DMS153 treated with DMSO at 0.1 percent for 48 hours (cell line): ENCODE results near the gene GRM3.

ENCODE experiments used
- DNase-seq: peaks from one replicate; lab custom pipeline; 2025; ENCODE audit not compliant: unreplicated experiment; lab: John Stamatoyannopoulos, UW

The GRM3 gene

GRCh38 chr7:86689363-86689762 is 45.7 kb downstream of the GRM3 start:
- no peak for DNase-seq

DNA sequence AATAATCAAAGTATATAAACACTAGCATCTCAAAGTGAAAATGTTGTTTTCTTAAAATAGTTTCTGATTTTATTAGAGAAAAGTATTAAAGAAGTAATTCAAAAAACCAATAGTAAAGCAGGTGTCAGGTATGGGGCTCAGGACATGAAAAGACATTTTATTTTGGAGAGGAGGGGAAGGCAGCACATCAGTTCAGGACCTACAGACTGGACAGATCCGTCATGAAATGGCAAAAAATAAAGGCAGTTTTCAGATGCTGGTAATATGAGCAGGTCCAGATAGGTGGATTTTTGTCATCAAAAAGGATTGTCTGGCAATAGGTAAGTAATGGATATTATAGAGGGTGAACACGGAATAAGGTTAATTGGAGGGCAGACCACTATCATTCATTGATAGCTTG is 49.0 kb downstream of the GRM3 start:
- no peak for DNase-seq

DNA sequence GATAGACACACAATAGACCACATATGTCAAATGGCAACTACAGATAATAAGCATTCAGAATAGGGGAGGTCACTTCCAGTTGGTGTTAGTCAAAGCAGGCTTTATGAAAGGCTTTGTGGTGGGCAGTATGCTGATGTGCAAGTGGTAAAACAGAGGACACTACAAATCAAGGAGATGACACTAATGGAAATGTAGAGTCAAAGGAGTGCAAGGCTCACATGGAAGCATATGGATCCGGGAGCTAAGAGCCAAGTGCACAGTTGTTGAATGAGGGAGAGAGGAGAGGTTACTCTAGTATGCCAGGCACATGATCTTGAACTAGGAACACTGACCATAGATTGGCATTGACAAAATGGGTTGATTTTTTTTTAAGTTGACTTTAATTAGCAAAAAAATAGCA is 62.7 kb downstream of the GRM3 start:
- DNase-seq = no peak

DNA sequence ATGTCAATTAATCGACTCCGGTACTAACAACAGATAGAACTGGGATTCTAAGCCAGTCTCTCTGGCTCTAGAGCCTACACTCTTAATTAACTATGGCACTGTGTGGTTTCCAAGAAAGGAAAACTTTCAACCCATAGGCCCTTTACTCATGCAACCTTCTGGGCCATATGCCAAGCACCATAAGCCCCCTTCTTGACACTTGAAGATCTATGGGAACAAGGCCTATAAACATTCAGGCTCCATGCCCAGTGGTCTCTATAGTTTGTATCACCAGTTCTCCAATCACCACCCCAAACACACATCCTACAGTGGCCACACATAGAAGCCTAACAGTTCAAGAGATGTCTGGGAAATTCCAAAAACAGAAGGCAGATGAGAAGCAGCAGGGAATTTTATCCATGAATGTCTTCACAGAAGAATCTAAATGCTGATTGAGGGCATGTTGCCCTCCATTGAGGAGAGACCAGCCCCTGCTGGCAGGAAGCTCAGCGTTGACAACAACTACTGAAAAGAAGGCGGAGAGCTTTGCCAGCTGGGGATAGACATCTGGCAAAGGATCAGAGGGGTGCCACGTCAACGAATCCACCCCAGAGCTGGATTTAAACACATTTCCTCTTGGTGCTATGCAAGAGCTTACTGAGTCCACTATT is 64.4 kb downstream of the GRM3 start:
- DNase-seq = peak; percentile 46

GRCh38 chr7:86720306-86720705 is 76.6 kb downstream of the GRM3 start:
- no peak for DNase-seq

- DNase-seq = no peak
These were observed 90.1 kb downstream of the GRM3 start for GRCh38 chr7:86733783-86734182.

DNA sequence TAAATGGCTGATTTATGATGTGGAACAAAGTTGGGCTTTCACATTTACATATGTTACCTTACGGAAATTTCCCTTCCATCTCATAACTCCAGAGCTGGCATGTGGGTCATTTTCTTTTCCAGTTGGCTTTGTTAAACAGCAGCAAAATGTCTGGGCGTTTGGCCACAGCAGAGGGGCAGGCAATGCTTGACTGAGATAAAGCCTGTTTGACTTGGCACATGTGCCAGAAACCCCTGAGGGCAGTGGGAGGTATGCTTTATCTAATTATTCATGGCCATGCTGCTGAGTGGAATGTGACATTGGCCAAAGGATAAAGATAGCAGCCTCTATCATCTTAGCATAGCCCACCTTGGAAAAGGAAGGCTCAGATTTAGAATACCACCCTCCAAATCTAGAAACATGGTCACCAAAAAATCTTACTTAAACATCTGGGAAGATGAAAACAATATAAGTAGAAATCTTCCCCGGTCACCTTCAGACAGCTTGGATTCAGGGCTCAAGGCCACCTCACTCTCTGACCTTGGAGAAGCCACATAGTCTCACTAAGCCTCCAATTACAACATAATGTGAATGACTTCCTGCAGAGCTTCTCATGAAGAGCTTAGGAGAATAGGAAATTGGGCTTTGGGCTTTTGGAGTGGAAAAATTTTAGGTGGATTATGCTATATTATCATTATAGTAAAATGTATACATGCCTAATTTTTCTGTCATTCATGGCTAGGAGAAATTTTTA is 101.5 kb downstream of the GRM3 start:
- no peak for DNase-seq

DNA sequence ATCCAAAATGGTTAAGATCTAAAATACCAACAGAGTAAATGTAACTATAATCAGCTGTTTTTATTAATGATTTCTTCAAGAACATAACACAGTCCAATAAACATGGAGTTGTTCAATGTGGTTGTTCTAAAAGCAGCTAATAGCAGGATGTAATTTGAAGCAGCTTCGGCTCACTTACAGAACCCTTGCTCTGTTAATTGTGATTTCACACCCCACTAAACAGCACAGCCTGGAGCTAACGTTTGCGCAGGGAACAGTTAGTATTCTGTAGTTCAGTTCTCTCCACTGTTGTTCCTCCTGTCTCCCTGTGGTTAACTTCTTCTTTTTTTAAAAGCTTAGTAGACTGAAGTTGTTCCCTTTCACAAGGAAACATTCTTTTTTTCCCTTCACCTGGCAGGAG is 104.0 kb downstream of the GRM3 start:
- DNase-seq = no peak

DNA sequence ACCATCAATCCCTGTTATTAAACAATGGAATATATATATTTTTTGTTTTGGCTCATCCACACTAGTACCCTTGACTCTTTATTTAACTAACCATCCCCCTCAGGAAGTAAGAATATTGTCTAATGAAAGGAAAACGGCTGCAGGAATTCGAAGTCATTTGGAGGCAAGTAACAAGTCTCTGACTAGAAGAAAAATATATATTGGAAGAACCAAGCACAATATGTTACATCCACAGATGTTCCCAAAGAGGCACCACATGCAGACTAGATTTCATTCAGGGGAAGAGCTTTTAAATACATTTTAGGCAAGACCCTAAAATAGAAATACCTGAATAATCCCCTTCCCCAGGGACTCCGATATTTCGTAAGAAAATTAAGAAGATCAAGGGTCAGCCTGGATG is 104.5 kb downstream of the GRM3 start:
- no peak for DNase-seq

DNA sequence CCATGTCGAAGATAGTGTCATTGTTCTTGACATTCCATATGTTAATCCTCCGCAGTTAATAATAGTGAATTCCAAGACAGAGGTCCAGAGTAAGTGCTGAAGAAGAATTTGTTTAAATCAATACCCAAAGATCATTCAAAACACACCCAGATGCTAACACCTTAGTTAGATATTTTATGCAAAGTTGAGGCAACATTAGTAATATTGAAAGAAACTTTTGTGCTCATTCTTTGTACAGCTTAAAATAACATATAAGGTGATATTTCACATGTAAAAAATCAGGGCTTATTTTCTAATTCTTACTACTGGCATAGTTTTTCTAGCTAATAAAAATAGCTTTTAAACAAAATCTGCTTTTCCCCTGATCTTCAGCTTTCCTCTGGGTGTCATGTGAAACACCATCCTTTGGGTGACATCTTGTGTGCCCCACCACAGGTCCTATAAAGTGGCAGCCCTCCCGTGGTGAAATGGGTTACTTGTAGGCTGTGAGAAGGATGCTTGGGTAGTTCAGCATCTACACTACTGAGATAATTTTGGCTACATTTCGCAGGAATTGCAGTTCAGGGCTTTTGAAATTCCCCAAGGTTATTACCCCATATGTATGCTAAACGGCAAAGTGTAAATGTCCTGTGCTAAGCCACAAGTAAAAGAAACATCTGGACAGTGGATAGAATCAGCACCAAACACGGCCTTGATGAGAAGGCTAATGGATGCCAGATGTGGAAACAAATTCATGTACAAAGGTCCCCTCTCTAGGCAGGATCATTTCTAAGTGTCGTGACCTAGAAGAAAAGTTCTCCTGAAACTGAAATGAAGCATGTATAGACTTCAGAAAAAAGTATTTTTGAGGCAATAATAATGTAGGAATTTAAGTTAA is 105.4 kb downstream of the GRM3 start:
- no peak for DNase-seq

DNA sequence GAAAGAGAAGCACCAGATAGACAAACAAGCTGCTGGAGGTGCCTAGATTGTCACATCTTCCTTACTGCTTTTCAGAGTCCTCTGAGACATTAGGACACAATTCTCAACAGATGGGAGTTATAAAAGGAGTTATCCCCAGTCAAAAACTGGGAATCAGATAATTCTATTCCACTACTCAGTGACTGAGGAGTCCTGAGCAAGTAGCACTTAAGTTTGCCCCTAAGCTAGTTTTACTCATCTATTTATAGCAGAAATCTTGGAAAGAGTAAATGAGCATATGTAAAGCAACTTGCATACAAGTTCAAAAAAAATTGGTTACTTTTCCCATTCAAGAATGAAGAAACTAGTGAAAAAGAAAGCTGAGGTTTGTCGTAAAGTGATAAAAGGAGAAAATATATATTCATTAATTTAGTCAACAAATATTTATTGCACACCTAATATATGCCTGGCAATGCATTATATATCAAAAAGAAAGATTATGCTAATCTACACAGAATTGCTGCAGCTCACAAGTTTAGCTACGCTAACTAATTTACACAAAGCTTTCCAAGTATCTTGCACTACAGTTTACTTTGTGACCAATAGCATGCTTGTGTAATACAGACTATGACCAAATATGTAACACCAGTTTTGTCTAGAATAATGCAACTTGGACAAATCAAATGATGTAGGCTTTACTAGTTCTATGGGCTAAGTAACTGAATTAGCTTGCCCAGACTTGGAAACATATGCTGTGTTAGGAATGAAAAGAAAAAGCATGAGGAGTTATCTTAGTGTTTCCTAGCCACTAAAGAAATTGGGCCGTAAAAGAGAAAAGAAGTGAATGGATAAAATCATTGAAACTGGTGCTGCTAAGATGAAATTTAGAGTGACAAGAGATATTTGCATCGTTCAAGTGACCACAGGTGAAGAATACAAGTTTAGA is 106.3 kb downstream of the GRM3 start:
- DNase-seq = no peak

- DNase-seq = no peak
These were observed 116.5 kb downstream of the GRM3 start for GRCh38 chr7:86760236-86760635.

DNA sequence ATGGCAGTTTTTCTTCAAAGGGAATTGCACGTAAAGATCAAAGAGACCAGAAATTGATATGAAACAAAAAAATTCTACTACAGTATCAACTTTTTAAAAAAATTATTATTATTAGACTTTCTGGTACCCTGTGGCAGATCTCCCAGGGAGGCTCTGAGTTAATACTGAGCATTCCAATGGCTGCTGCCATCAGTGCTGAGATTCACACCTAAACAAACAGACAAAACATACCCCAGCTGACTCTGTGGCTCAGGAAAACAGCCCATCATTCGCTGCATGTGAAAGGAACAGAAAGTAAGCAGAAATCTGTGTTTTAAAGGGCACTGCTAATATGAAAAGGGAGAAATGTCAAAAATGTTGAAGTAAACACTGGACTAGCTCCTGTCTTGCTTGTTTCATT is 118.4 kb downstream of the GRM3 start:
- no peak for DNase-seq

DNA sequence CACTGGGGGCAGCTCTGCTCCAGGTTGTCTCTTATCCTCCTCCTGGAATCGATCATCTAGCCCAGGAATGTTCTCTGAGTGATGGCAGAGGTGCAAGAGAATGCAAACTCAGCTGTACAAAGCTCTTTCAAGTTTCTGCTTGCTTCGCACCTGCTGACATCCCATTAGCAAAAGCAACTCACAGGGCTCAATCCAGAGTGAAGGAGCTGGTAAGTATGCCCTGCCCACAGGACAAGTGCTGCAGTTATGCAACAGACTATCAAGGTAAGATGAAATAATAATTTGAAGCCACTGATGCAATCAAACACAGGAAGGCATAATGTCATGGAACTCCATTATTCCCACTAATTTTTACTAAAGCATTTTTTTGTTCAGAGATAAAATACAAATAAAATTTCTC is 122.2 kb downstream of the GRM3 start:
- no peak for DNase-seq

- DNase-seq = no peak
These were observed 124.7 kb downstream of the GRM3 start for GRCh38 chr7:86768394-86768793.

DNA sequence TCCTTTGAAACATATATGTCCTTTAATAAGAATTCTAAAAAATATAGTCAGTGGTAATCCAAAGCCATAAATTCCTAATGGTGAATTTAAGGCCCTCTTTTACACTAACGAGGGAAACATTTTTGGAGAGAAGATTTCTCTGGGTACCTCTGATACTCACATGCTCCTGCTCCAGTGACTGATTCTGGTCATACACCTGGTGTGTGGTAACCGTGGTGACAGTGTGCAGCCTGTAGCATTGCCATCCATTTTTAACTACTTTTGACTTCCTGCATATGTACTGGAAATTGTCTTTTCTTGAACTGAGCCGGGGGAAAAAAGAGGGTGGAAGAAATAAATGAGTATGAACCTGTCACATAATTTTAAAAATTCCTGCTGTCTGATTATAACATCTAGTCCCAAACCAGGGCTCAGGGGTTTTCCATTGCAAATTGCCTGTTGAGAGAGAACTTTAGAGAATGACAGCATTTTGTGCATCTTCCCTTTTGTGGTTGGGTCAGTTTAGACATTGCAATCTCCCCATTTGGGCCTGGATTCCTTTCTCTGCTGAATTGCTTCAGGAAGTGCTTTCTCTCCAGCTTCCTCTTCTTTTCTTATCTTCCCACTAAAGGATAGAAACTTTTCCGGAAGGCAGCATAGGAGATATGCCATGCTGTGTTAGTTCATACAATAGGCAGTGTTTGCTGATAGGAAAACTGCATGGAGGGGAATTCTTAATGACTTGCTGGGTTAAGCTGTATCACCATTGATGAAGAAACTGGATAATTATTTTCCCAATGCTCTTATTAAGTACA is 125.5 kb downstream of the GRM3 start:
- DNase-seq = no peak

GRCh38 chr7:86773309-86773708 is 129.6 kb downstream of the GRM3 start:
- DNase-seq = no peak

DNA sequence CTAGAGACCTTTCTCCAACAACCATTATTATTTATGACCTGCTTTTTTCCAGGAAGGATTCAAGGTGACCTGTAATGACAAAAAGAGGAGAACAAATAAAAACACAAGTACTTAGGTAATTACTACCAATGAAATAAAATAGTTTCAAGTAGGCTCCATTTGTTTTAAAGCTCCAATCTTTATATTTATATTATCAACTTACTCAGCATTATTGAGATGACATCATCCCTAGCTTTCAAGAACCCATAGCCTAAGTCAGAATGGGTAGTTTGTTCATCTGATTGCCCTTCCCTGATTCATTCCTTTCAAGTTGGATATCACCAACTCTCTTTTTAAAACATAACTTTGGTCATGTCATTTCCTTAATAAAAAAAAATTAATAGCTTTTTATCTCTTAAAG is 131.5 kb downstream of the GRM3 start:
- no peak for DNase-seq

GRCh38 chr7:86776136-86776535 is 132.4 kb downstream of the GRM3 start:
- no peak for DNase-seq

GRCh38 chr7:86778271-86778670 is 134.6 kb downstream of the GRM3 start:
- no peak for DNase-seq
